ENCODE measurements around the gene FBXW11.

DNA sequence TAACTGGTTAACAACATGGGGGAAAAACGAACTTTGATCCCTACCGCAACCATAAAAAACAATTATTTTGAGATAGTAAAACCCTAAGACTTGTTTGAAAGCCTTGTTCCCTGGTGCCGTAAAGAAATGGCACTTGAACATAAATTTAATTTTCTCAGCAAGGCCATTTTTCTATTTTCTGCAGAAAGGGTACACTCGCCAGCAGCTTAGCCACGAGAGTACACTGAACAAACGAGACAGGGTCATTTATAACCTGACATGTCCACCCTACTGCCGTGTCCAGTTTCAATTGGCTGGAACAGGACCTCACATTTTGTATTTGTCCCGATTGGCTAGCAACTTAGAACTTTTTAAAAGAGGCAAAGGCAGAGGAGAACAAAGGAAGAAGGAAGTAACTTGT is 26.8 kb downstream of the FBXW11 start:
- TF ChIP-seq, protein P1, sequence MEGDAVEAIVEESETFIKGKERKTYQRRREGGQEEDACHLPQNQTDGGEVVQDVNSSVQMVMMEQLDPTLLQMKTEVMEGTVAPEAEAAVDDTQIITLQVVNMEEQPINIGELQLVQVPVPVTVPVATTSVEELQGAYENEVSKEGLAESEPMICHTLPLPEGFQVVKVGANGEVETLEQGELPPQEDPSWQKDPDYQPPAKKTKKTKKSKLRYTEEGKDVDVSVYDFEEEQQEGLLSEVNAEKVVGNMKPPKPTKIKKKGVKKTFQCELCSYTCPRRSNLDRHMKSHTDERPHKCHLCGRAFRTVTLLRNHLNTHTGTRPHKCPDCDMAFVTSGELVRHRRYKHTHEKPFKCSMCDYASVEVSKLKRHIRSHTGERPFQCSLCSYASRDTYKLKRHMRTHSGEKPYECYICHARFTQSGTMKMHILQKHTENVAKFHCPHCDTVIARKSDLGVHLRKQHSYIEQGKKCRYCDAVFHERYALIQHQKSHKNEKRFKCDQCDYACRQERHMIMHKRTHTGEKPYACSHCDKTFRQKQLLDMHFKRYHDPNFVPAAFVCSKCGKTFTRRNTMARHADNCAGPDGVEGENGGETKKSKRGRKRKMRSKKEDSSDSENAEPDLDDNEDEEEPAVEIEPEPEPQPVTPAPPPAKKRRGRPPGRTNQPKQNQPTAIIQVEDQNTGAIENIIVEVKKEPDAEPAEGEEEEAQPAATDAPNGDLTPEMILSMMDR (IDR thresholded peaks at IDR 0.05): no peak
- TF ChIP-seq POLR2A (IDR thresholded peaks at IDR 0.05): no peak
